Liver (tissue), 9 donors: ENCODE measurements around the gene GPR173. TPM values are rescaled to one million over a fixed set of nuclear protein-coding genes. Genes with fewer than 3 reads are reported as not detected.

ENCODE experiments used
- DNase-seq: peaks from one replicate; pipeline ENCODE4 v3.0.0-alpha.2; 2017; ENCODE audit warnings: low spot score
- H3K27ac ChIP-seq, 2 donors: one replicate each; pipeline ENCODE4 v1.7.0; 2013; ENCODE audit warnings: inconsistent platforms in 2 of 2, low read length in 2 of 2, control low read depth in 1 of 2, low read depth in 1 of 2, mild to moderate bottlenecking in 1 of 2
- H3K27me3 ChIP-seq, 4 donors: one replicate each; pipeline versions ENCODE4 v1.6.1 to v1.7.0; 2013; ENCODE audit warnings: low read length in 3 of 4, inconsistent platforms in 1 of 4, mild to moderate bottlenecking in 1 of 4, moderate library complexity in 1 of 4; ENCODE audit not compliant: control insufficient read depth in 4 of 4, insufficient read depth in 4 of 4
- H3K36me3 ChIP-seq, 4 donors: one replicate each; pipeline versions ENCODE4 v1.6.1 to v1.7.0; 2013; ENCODE audit warnings: low read length in 3 of 4, mild to moderate bottlenecking in 3 of 4, low read depth in 1 of 4, moderate library complexity in 1 of 4; ENCODE audit not compliant: control insufficient read depth in 4 of 4, insufficient read depth in 3 of 4
- H3K4me1 ChIP-seq, 4 donors: one replicate each; pipeline versions ENCODE4 v1.6.1 to v1.7.0; 2013; ENCODE audit warnings: low read length in 3 of 4, mild to moderate bottlenecking in 3 of 4, moderate library complexity in 1 of 4; ENCODE audit not compliant: control insufficient read depth in 4 of 4, insufficient read depth in 4 of 4
- H3K4me3 ChIP-seq, 3 donors: one replicate each; pipeline versions ENCODE4 v1.6.1 to v1.7.0; 2013; ENCODE audit warnings: low read length in 3 of 3, control low read depth in 1 of 3, low read depth in 1 of 3, mild to moderate bottlenecking in 1 of 3
- H3K9ac ChIP-seq, 2 donors: one replicate each; pipeline ENCODE4 v1.7.0; 2013; ENCODE audit warnings: low read length in 2 of 2, mild to moderate bottlenecking in 2 of 2, moderate library complexity in 2 of 2, control low read depth in 1 of 2, low read depth in 1 of 2
- H3K9me3 ChIP-seq, 4 donors: one replicate each; pipeline versions ENCODE4 v1.6.1 to v1.7.0; 2013; ENCODE audit warnings: low read length in 3 of 4; ENCODE audit not compliant: control insufficient read depth in 4 of 4
- GABPA ChIP-seq, 2 donors: IDR thresholded peaks in 1 of 2; conservative IDR thresholded peaks in 1 of 2; 2 replicates each; pipeline ENCODE4 v1.6.1; 2016; ENCODE audit warnings: antibody characterized with exemption in 2 of 2, mild to moderate bottlenecking in 1 of 2, moderate library complexity in 1 of 2
- HNF4G ChIP-seq: IDR thresholded peaks from 2 replicates; pipeline ENCODE4 v1.6.1; 2016; ENCODE audit warnings: antibody characterized with exemption
- JUND ChIP-seq, 2 donors: IDR thresholded peaks; 2 replicates each; pipeline ENCODE4 v1.6.1; 2016; ENCODE audit warnings: antibody characterized with exemption in 2 of 2
- RAD21 ChIP-seq, 2 donors: IDR thresholded peaks; 2 replicates each; pipeline ENCODE4 v1.6.1; 2016; ENCODE audit warnings: antibody characterized with exemption in 2 of 2, mild to moderate bottlenecking in 2 of 2
- REST ChIP-seq: IDR thresholded peaks from 2 replicates; pipeline ENCODE4 v1.6.1; 2016; ENCODE audit warnings: antibody characterized with exemption, mild to moderate bottlenecking
- RXRA ChIP-seq, 2 donors: IDR thresholded peaks; 2 replicates each; pipeline ENCODE4 v1.6.1; 2017 to 2018; ENCODE audit warnings: antibody characterized with exemption in 2 of 2, mild to moderate bottlenecking in 1 of 2
- SP1 ChIP-seq: IDR thresholded peaks from 2 replicates; pipeline ENCODE4 v1.6.1; 2018; ENCODE audit warnings: antibody characterized with exemption, mild to moderate bottlenecking
- TAF1 ChIP-seq: conservative IDR thresholded peaks from 2 replicates; pipeline ENCODE4 v1.6.1; 2016; ENCODE audit warnings: antibody characterized with exemption, mild to moderate bottlenecking
- YY1 ChIP-seq: IDR thresholded peaks from 2 replicates; pipeline ENCODE4 v1.6.1; 2016; ENCODE audit warnings: antibody characterized with exemption, mild to moderate bottlenecking
- WGBS: extraction: QIAGEN DNeasy Blood & Tissue Kit; methylation state at CpG from one replicate; pipeline ENCODE4 v1.1.7; 2013; 5-methylcytosine and 5-hydroxymethylcytosine counted together
- polyA plus RNA-seq, 2 donors: library from polyadenylated mRNA; stranded (reverse) in 1 of 2; unstranded in 1 of 2; fragments of 200-250 nt in 1 of 2; fragments of >200 nt in 1 of 2; fragmentation: Nextera tagmentation in 1 of 2; extraction: Ambion mirVana in 1 of 2; gene quantifications; one replicate each; pipeline versions ENCODE4 v1.2.1 to v1.2.3, GENCODE V29; 2013 to 2015
- total RNA-seq, 2 donors: library from RNA; depleted of rRNA; stranded (reverse); fragments of >200 nt; gene quantifications; one replicate each; pipeline ENCODE4 v1.2.3, GENCODE V29; 2014
- TF ChIP-seq, protein P1 (sequence below): fragments of 150-350 bp; IDR thresholded peaks from 2 replicates; pipeline ENCODE4 v1.5.1; 2017; ENCODE audit warnings: improper control_type of control experiment, low read depth, low read length; ENCODE audit not compliant: missing input control
- TF ChIP-seq, protein P2 (sequence below): IDR thresholded peaks from 2 replicates; pipeline ENCODE4 v1.6.1; 2016; ENCODE audit warnings: antibody characterized with exemption
- donor health status: healthy.
- donor health status: healthy.
- donor health status: healthy.
- donor health status: healthy.
- donor health status: healthy.

GPR173 gene
- total and polyA plus RNA-seq, 4 donors: 0.07 to 0.61 (median 0.25) TPM; not detected in 1

GRCh38 chrX:53081925-53082772 is 33.6 kb downstream of the GPR173 start, which contains the start of gene TSPYL2:
Gene TSPYL2 (plus strand): TSS chrX:53082367. CDS start chrX:53082499, 132 bp downstream.
- TF ChIP-seq JUND (IDR thresholded peaks at IDR 0.05) (no peak), REST (peak; percentile 47), SP1 (peak; percentile 82), GABPA (IDR thresholded peaks at IDR 0.05 in 1 of 2, conservative IDR thresholded peaks at IDR 0.05 in 1 of 2) (no peak)
- TF ChIP-seq, protein P1, sequence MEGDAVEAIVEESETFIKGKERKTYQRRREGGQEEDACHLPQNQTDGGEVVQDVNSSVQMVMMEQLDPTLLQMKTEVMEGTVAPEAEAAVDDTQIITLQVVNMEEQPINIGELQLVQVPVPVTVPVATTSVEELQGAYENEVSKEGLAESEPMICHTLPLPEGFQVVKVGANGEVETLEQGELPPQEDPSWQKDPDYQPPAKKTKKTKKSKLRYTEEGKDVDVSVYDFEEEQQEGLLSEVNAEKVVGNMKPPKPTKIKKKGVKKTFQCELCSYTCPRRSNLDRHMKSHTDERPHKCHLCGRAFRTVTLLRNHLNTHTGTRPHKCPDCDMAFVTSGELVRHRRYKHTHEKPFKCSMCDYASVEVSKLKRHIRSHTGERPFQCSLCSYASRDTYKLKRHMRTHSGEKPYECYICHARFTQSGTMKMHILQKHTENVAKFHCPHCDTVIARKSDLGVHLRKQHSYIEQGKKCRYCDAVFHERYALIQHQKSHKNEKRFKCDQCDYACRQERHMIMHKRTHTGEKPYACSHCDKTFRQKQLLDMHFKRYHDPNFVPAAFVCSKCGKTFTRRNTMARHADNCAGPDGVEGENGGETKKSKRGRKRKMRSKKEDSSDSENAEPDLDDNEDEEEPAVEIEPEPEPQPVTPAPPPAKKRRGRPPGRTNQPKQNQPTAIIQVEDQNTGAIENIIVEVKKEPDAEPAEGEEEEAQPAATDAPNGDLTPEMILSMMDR: no peak
- Histone ChIP-seq H3K9ac (peak within 1 kb of the TSS in 1 of 2 donors; percentile 53), H3K36me3 (peaks cover 0 to 9% (median 4%) of the 10 kb centered on the region in 4 donors), H3K27ac (peak within 1 kb of the TSS; percentile 79 to 91), H3K4me1 (peaks cover 3 to 22% (median 16%) of the 10 kb centered on the region in 4 donors), H3K27me3 (no peaks in the 10 kb centered on the region), H3K9me3 (no peaks in the 10 kb centered on the region), H3K4me3 (peak within 1 kb of the TSS; percentile 47 to 75 (median 68))
- WGBS: under 1% methylated on average over 86 of the region's 86 CpGs
- DNase-seq: peak; percentile 84

- H3K4me3 ChIP-seq: peak overlapping the region; percentile 47 to 75 (median 68)
- DNase-seq: no peak
- no peaks in the 10 kb centered on the region for H3K9me3 ChIP-seq
- H3K27ac ChIP-seq: peak overlapping the region; percentile 79 to 91
- no peaks in the 10 kb centered on the region for H3K27me3 ChIP-seq
- H3K9ac ChIP-seq: peak overlapping the region in 1 of 2 donors; percentile 53
- WGBS: 11% methylated on average over 31 of the region's 31 CpGs
- TF ChIP-seq TAF1: no peak
- TF ChIP-seq RXRA (IDR thresholded peaks at IDR 0.05): no peak
- no peak for TF ChIP-seq JUND (IDR thresholded peaks at IDR 0.05)
- TF ChIP-seq RAD21 (IDR thresholded peaks at IDR 0.05): no peak
- no peak for TF ChIP-seq HNF4G
- TF ChIP-seq YY1: no peak
- TF ChIP-seq, protein P2, sequence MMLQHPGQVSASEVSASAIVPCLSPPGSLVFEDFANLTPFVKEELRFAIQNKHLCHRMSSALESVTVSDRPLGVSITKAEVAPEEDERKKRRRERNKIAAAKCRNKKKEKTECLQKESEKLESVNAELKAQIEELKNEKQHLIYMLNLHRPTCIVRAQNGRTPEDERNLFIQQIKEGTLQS: no peak
- TF ChIP-seq REST: no peak
- no peak for TF ChIP-seq GABPA (IDR thresholded peaks at IDR 0.05 in 1 of 2, conservative IDR thresholded peaks at IDR 0.05 in 1 of 2)
- peaks cover 0 to 9% (median 5%) of the 10 kb centered on the region in 4 donors for H3K36me3 ChIP-seq
- H3K4me1 ChIP-seq: peaks cover 3 to 30% (median 16%) of the 10 kb centered on the region in 4 donors
Measured at GRCh38 chrX:53082773-53083616, 34.4 kb downstream of the GPR173 start.
